HG02852 (cell line): ENCODE results near the gene TACC2.
"Not testable (repeated sequence)": the region's sequence is repeated elsewhere in the genome, so short reads cannot be mapped to it uniquely, and the experiment has no call there.

Experiments
- ATAC-seq: cut with Tn5 transposase; IDR thresholded peaks from one replicate; pipeline ENCODE4 v1.9.1; 2021; ENCODE audit warnings: mild to moderate bottlenecking, moderate library complexity; ENCODE audit not compliant: unreplicated experiment

TACC2 gene

GRCh38 chr10:122185643-122186042, 196.7 kb downstream of the TACC2 start:
- no peak for ATAC-seq

GRCh38 chr10:122186816-122187810, 198.2 kb downstream of the TACC2 start:
- ATAC-seq = no peak

GRCh38 chr10:122188706-122189105, 199.7 kb downstream of the TACC2 start:
- no peak for ATAC-seq

- no peak for ATAC-seq
Observed at GRCh38 chr10:122189185-122189584, 200.2 kb downstream of the TACC2 start.

- ATAC-seq = no peak
Observed at GRCh38 chr10:122190176-122190943, 201.4 kb downstream of the TACC2 start.

- no peak for ATAC-seq
Observed at GRCh38 chr10:122191936-122192541, 203.1 kb downstream of the TACC2 start.

GRCh38 chr10:122194251-122194650, 205.3 kb downstream of the TACC2 start:
- ATAC-seq = no peak

- ATAC-seq = no peak
Observed at GRCh38 chr10:122196218-122196617, 207.3 kb downstream of the TACC2 start.

- no peak for ATAC-seq
Observed at GRCh38 chr10:122197611-122198222, 208.8 kb downstream of the TACC2 start.

GRCh38 chr10:122198631-122199030, 209.7 kb downstream of the TACC2 start:
- ATAC-seq = no peak

- no peak for ATAC-seq
Observed at GRCh38 chr10:122199070-122199469, 210.1 kb downstream of the TACC2 start.

- ATAC-seq = no peak
Observed at GRCh38 chr10:122199689-122200088, 210.7 kb downstream of the TACC2 start.

- ATAC-seq = no peak
Observed at GRCh38 chr10:122201401-122201800, 212.4 kb downstream of the TACC2 start.

- not testable (repeated sequence) for ATAC-seq
Observed at GRCh38 chr10:122203180-122203579, 214.2 kb downstream of the TACC2 start.

GRCh38 chr10:122204691-122205489, 215.9 kb downstream of the TACC2 start:
- no peak for ATAC-seq

- ATAC-seq = no peak
Observed at GRCh38 chr10:122206471-122207065, 217.6 kb downstream of the TACC2 start.

GRCh38 chr10:122207163-122207562, 218.2 kb downstream of the TACC2 start:
- ATAC-seq = no peak

- no peak for ATAC-seq
Observed at GRCh38 chr10:122207596-122207995, 218.6 kb downstream of the TACC2 start.

GRCh38 chr10:122208571-122209430, 219.8 kb downstream of the TACC2 start:
- ATAC-seq = no peak
